ENCODE measurements around the gene COPS4. TPM values are rescaled to one million over a fixed set of nuclear protein-coding genes. Genes with fewer than 3 reads are reported as not detected.

The COPS4 gene
- total and polyA plus RNA-seq, 10 of the 15 experiments (the other 5 are each of a cell fraction or from before 2014, with no cell fraction given): 34.2 to 159 (median 66.7) TPM

- TF ChIP-seq E2F8 (IDR thresholded peaks at IDR 0.05; ENCODE audit: low read depth, partially characterized antibody) (no peak), SMC3 (IDR thresholded peaks at IDR 0.05; ENCODE audit: borderline replicate concordance, low read length) (no peak; the same call in 1 of the 2 replicates), E4F1 (IDR thresholded peaks at IDR 0.05; ENCODE audit: borderline replicate concordance, partially characterized antibody) (peak; percentile 86), ZNF687 (IDR thresholded peaks at IDR 0.05) (0 out of 2 replicates have a peak, but pooled peaks have one; percentile 34), NR2F1 (conservative IDR thresholded peaks at IDR 0.05) (peak; percentile 81), CBX3 (IDR thresholded peaks at IDR 0.05; ENCODE audit: borderline replicate concordance, low read depth) (no peak), BCLAF1 (IDR thresholded peaks at IDR 0.05) (no peak), SMAD1 (IDR thresholded peaks at IDR 0.05; ENCODE audit: low read depth, partially characterized antibody) (peak; percentile 64), EED (IDR thresholded peaks at IDR 0.05; ENCODE audit: low read depth) (no peak; the same call in 1 of the 2 replicates), USF1 (IDR thresholded peaks at IDR 0.05; ENCODE audit: borderline replicate concordance, extremely low read length, insufficient read depth, low read depth, low read length) (no peak), CBFB (IDR thresholded peaks at IDR 0.05; ENCODE audit: low read depth) (peak; percentile 98), TCF7 (IDR thresholded peaks at IDR 0.05; ENCODE audit: borderline replicate concordance) (peak; percentile 68), BRCA1 (IDR thresholded peaks at IDR 0.05; ENCODE audit: low read depth, low read length) (no peak), BHLHE40 (IDR thresholded peaks at IDR 0.05; ENCODE audit: borderline replicate concordance in 1 of 2, low read depth in 2 of 2, low read length in 1 of 2) (peak; percentile 85 to 89)
Observed at GRCh38 chr4:83034630-83035494, at the start of gene COPS4 (continued).

Measured in GM12878 (cell line).